DMS114 treated with DMSO at 0.1 percent for 48 hours (cell line): ENCODE results near the gene PRIM1.
"Not testable (repeated sequence)": the region's sequence is repeated elsewhere in the genome, so short reads cannot be mapped to it uniquely, and the experiment has no call there.

Source experiments
- DNase-seq: peaks from one replicate; lab custom pipeline; 2025; ENCODE audit not compliant: unreplicated experiment; lab: John Stamatoyannopoulos, UW

The PRIM1 gene

DNA sequence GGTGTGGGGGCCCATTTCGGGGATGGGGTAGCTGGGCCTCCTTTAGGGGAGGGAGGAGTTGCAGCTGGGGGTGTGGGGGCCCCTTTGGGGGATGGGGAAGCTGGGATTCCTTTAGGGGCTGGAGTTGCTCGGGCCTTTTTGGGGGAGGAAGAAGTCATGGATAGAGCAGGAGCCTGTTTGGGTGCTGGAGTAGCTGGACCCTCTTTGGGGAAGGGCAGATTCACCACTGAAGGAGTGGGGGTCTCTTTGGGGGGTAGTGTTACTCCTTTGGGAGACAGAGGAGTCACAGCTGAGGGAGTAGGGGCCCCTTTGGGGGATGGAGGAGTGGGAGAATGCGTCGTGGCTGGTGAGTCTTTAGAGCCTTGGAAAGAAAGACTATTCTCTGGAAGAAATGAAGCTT lies 33.5 kb downstream of the PRIM1 start:
- DNase-seq: no peak

DNA sequence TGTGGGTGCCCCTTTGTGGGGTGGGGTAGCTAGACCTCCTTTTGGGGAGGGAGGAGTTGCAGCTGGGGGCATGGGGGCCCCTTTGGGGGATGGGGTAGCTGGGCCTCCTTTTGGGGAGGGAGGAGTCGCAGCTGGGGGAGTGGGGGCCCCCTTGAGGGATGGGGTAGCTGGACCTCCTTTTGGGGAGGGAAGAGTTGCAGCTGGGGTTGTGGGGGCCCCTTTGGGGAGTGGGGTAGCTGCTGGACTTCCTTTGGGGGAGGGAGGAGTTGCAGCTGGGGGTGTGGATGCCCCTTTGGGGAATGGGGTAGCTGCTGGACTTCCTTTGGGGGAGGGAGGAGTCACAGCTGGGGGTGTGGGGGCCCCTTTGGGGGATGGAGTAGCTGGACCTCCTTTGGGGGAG lies 34.0 kb downstream of the PRIM1 start:
- DNase-seq: no peak

DNA sequence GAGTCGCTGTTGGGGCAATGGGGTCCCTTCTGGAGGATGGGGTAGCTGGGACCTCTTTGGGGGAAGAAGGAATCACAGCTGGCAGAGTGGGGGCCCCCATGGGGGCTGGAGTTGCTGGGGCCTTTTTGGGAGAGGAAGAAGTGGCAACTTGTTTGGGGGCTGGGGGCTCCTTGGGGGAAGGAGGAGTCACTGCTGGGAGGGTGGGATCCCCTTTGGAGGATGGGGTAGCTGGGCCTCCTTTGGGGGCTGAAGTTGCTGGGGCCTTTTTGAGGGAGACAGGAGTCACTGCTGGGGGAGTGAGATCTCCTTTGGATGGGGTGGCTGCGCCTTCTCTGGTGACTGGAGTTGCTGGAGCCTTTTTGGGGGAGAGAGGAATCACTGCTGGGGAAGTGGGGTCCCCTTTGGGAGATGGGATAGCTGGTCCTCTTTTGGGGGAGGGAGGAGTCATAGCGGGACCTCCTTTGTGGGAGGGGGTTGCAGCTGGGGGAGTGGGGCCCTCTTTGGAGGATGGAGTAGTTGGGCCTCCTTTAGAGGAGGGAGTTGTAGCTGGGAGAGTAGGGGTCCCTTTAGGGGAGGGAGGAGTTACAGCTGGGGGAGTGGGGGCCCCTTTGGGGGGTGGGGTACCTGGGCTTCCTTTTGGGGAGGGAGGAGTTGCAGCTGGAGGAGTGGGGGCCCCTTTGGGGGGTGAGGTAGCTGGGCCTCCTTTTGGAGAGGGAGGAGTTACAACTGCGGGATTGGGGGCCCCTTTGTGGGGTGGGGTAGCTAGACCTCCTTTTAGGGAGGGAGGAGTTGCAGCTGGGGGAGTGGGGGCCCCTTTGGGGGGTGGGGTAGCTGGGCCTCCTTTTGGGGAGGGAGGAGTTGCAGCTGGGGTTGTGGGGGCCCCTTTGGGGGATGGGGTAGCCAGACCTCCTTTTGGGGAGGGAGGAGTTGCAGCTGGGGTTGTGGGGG lies 34.9 kb downstream of the PRIM1 start:
- no peak for DNase-seq

DNA sequence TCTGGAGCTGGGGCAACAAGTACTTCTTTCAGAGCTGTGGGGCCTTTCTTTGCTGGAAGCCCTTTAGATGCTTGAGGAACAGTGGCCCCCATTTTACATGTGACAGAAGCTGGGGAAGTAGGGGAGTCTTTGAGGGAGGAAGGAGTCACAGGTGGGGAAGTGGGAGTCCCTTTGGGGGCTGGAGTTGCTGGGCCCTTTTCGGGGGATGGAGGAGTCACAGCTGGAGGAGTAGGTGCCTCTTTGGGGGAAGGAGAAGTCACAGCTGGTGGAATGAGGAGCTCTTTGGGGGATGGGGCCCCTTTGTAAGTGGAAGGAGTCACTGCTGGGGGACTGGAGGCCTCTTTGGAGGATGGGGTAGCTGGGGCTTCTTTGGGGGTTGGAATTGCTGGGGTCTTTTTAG lies 35.7 kb downstream of the PRIM1 start:
- DNase-seq: no peak

DNA sequence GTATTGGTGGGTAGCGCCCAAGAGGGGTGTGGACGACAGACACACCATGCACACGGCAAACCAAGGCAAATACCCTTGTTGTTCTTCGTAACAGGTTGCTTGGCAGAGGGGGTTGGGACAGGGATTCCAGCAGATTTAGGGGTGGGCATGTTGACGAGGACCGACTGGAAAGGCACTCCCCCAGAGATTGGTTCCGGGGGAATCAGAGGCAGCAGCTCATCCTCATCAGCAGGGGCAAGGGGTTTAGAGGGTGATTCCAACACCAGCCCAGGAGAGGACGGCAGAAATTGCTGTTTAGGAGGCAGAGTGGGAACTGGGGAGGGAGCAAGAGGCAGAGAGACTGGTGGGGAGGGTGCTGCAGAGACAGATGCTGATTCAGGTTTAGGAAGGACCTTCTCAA lies 36.3 kb downstream of the PRIM1 start:
- no peak for DNase-seq

DNA sequence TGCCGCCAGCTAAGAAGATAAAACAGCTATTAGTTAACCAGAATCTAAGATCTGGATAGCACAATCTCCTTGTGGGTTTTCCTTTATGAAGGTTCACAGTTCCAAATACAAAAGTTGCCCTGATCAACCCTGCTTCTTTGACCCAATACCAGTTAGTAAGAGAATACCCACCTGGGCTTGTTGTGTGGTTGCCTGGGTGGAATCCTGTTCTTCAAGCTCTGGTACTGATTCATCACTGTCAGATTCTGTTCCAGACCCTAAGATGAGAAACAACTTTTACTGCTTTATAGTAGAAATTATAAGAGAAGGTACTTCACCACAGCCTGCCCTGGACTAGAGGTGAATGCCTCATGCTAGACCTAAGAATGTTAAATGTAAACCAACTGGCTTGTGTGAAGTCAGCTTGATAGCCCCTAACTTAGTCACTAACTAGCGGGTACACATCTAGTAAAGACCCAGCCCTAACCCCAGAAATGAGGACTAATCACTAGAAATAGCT lies 37.6 kb downstream of the PRIM1 start:
- DNase-seq: no peak

DNA sequence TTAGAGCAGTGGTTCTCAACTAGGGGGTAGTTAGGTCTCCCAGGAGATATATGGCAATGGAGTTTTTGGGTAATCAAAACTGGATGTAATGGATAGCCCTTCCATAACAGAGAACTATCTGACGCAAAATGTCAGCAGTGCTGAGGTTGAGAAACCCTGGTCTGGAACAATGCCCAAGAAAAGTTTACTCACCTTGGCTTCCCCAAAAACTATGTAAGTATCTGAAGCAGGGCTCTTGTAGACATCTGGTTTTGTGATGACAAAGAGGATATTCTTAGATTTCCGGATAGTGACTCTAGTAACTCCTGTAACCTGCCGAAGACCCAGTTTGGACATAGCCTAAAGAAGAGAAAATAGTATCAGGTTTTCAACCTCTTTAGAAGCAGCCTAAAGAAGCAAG lies 38.8 kb downstream of the PRIM1 start:
- no peak for DNase-seq

DNA sequence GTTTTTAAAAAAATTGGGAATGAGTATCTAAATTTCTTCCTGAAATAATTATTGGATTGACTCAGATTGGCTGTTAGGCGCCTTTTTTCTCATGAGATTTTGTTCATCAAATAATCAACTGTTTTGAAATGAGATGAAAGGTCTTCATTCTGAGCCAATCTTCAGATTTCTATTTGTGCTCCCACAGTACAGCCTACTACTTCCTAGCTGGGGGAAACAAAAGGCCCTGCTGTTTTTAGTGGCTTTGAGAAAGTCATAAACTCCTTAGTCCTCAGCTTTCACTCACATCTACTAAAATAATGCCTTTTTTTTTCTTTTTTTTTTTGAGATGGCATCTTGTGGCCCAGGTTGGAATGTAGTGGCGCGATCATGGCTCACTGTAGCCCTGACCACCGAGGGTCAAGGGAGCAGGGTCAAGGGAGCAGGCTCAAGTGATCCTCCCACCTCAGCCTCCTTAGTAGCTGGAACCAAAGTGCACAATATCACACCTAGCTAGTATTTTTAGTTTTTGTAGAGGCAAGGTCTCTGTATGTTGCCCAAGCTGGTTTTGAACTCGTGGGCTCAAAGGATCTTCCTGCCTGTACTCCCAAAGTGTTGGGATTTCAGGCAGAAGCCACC lies 42.3 kb downstream of the PRIM1 start:
- DNase-seq: no peak

DNA sequence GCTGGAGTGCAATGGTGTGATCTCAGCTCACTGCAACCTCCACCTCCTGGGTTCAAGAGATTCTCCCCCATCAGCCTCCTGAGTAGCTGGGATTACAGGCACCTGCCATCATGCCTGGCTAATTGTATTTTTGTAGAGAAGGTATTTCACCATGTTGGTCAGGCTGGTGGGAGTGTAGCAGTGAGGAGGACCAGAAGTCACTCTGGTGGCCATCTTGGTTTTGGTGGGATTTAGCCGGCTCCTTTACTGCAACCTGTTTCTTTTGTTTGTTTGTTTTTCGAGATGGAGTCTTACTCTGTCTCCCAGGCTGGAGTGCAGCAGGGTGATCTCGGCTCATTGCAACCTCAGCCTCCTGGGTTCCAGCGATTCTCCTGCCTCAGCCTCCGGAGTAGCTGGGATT lies 47.6 kb downstream of the PRIM1 start:
- not testable (repeated sequence) for DNase-seq

DNA sequence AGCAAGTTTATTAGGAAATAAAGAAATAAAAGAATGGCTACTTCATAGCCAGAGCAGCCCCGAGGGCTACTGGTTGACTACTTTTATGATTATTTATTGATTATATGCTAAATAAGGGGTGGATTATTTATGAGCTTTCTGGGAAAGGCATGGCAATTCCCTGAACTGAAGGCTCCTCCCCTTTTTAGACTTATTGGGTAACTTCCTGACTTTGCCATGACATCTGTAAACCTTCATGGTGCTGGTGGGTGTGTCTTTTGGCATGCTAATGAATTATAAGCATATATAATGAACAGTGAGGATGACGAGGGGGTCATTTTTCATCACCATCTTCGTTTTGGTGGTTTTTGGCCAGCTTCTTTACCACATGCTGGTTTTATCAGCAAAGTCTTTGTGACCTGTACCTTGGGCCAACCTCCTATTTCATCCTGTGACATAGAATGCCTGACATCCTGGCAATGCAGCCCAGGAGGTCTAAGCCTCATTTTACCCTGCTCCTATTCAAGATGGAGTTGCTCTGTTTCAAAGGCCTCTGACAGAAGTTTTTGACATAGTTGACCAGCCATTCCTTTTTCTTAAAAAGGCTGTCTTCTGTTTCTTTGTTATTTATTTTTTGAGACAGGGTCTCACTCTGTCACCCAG lies 53.0 kb downstream of the PRIM1 start:
- no peak for DNase-seq

DNA sequence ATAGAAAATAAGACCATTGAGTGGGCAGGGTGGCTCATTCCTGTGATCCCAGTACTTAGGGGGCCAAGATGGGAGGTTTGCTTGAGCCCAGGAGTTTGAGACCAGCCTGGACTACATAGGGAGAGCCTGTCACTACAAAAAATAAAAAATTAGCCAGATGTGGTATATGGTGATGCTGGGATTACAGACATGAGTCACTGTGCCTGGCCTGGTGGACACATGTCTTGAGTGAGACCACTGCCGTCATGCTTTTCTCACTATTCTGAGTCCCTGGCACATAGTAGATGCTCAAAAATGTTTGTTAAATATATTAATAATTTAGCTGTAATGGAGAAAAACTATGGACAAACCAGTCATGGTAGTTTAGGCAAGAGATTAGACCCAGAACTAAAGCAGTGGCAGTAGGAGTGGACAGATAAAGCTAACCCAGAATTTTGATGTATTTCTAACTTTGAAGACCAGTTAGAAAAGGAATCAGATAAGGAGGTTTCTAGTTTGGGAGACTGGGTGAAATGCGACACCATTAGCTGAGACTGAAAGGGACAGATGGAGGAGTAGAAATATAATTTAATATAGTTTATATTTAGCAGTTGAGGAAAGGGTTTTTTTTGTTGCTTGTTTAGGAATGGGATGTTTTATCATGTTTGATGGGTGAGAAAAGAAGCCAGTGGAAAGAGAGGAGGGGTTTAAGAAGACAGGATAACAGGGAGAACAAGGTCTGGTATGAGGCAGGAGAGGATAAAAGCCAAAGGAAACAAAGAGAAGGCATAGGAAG lies 56.6 kb downstream of the PRIM1 start:
- no peak for DNase-seq

DNA sequence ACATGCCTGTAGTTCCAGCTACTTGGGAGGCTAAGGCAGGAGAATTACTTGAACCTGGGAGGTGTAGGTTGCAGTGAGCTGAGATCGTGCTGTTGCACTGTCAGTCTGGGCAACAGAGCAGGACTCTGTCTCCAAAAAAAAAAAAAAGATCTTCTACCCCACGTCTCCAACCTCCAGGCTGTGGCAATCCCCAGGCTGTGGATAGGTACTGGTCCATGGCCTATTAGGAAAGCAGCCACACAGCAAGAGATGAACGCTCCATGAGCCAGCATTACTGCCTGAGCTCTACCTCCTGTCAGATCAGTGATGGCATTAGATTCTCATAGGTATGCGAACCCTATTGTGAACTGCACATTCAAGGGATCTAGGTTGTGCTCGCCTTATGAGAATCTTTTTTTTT lies 58.0 kb downstream of the PRIM1 start:
- no peak for DNase-seq

DNA sequence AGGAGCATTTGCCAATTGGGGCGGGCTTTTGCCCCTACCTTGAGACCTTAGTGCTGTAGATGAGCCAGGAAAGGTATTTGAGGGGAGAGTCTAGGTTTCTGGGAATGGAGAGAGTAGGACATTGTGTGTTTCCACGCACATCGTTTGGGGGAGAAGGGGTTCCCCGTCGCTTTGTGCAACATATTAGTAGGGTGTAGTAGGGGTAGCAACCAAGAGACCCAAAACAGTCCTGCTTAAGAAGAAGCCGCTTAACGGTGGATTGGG lies 63.3 kb downstream of the PRIM1 start:
- DNase-seq: no peak

DNA sequence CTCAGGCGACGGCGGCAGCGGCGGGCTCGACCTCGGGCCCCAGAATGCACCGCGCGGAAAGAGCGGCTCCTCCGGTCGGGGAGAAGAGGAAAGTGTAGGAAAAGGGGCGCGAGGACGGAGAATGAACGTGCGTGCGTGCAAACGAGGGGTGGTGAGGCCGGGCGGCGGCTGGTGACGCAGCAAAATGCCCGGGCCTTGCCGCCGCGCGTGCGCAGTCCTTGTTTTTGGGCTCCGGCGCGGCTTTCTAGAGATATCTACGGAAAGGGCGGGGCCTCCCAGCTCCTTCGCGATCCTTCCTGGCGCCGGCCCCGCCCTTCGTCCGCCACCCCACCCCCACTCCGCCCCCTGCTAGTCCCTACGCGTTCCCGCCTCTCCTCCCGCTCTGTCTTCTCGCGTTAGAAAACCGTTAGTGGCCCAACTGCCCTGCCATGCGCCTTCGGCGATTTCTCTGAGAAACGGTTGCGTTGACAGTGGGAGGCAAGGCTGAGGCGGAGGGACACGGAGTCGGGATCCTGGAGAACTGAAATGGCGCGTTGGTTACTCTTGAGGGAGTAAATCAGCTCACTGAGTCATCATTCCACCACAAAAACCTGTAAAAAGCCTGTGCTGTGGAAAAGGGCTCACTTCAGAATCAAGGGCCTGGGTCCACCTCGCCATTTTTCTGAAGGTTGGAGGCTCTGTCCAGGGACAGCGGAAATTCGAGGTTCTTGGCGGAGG lies 63.8 kb downstream of the PRIM1 start, which contains the start of gene PTGES3:
Gene PTGES3 (minus strand): TSS at position 156 of the 717 bp plus-strand sequence. CDS start 285 bp downstream, outside the sequence.
- peak; percentile 97 for DNase-seq

DNA sequence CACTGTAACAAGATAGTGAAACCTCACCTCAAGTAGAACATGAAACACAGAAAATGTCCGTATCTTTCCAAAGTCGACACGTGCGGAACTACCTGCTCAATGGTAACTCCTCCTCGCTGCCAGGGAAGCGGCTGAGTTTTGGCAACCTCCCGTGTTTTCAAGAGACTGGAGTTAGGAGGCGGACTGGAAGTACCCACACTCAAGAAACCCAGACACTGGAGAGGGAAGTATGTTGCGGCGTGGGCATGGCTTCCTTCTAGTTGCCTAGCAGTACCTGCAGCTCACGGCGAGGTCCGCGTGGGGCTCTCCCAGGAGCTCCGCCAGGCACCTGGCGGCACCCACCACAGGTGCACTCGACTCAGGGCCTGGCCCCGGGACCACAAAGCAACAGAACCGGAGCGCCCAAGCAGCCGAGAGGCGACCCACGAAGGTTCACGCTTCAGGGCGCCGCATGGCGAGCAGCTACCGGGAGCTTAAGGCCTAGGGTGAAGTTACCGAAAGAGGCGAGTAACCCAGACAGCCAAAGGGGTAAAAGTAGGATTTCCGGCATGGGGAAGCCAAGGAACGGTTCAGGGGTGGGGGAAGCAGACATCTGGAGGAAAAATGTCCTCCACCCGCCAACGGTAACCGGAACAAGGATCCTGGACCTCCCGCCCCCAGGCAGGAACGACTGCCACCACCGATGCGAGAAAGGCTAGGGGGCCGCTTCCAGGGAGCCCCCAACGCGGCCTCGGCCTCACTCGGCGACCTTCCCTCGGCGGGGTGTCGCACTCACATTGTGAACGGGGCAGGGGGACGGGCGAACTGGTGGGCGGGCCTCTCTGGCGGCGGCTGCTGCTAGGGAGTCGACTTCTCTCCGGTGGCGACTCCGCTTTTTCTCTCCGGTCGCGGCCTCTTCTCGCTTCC lies 64.6 kb downstream of the PRIM1 start:
- DNase-seq: no peak

DNA sequence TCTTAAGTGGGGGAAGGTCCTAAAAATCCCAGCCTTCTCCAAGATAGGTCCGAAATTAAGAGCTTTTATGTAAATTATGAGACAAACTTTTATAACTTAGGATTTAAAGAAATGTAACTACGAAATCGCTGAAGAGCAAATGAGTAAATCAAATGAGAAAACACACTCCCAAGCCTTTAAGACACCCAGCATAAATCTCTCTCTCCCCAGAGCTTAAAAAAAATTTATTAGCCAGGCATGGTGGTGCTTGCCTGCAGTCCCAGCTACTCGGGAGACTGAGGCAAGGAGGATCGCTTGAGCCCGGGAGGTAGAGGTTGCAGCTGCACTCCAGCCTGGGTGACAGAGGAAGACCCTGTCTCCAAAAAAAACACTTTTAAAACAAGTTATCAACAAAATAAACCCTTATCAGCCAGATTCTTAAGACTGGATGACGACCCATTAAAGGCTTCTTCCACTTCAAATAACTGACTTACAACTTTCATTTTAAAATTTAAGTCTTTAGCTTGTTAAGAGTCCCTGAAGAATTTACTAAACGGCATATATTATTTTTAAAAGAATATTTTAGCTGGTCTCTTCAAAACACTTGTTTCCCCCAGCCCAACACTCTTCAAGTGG lies 67.3 kb downstream of the PRIM1 start:
- DNase-seq: no peak

DNA sequence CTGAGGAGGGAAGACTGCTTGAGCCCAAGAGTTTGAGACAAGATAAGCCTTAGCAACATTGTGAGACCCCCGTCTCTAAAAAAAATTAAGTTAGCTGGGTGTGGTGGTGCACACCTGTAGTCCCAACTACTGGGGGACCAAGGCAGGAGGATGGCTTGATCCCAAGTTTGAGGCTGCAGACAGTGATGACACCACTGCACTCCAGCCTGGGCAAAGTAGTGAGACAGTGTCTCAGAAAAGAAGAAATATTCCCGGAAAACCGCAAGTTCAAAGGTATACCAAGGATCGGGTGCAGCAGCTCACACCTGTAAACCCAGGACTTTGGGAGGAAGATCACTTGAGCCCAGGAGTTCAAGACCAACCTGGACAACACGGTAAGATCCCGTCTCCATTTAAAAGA lies 69.8 kb downstream of the PRIM1 start:
- DNase-seq: no peak
